Subcutaneous adipose tissue (tissue), 4 donors: Measurements from ENCODE around the gene ABCC1. TPM values are rescaled to one million over a fixed set of nuclear protein-coding genes. Genes with fewer than 3 reads are reported as not detected.

ENCODE experiments used
- CTCF ChIP-seq: fragments of 450-650 bp; IDR thresholded peaks from one replicate; pipeline ENCODE4 v1.5.1; 2016; ENCODE audit warnings: low read depth, mild to moderate bottlenecking, control low read depth, antibody characterized with exemption, moderate library complexity
- total RNA-seq, 4 donors: library from RNA; depleted of rRNA; stranded (reverse); fragments of >200 nt; gene quantifications; one replicate each; pipeline ENCODE4 v1.1.0, GENCODE V29; 2016

The ABCC1 gene
- total RNA-seq, 4 donors from 2014 or later: 16.1 to 23.6 (median 22.1) TPM

- no peak for TF ChIP-seq CTCF
Observed at GRCh38 chr16:16083421-16084156, 134.2 kb downstream of the ABCC1 start.

- TF ChIP-seq CTCF: no peak
Observed at GRCh38 chr16:16084874-16085273, 135.5 kb downstream of the ABCC1 start.

GRCh38 chr16:16086653-16087446 lies 137.4 kb downstream of the ABCC1 start:
- no peak for TF ChIP-seq CTCF

GRCh38 chr16:16090238-16090637 lies 140.8 kb downstream of the ABCC1 start:
- no peak for TF ChIP-seq CTCF

GRCh38 chr16:16092925-16093627 lies 143.7 kb downstream of the ABCC1 start:
- no peak for TF ChIP-seq CTCF

- TF ChIP-seq CTCF: no peak
Observed at GRCh38 chr16:16093628-16094332, 144.4 kb downstream of the ABCC1 start.
